K562 (cell line): ENCODE data around the gene RARG. TPM values are rescaled to one million over a fixed set of nuclear protein-coding genes. Genes with fewer than 3 reads are reported as not detected.
A peak's percentile ranks its signal among the peaks of the same experiment; 100 is the strongest.

Experiments
- CHD1 ChIP-seq: fragments of 200-600 bp; sonication (generic); IDR thresholded peaks from one replicate; pipeline ENCODE4 v1.6.1; 2012; ENCODE audit warnings: mild to moderate bottlenecking, moderate library complexity, low read length, inconsistent platforms
- EWSR1 ChIP-seq: fragments of 450-650 bp; IDR thresholded peaks from 2 replicates; pipeline ENCODE4 v1.6.1; 2018; ENCODE audit warnings: borderline replicate concordance, mild to moderate bottlenecking, low read depth, moderate library complexity; ENCODE audit not compliant: partially characterized antibody
- FOXK1 ChIP-seq: sonication (generic); formaldehyde crosslinking; IDR thresholded peaks from 2 replicates; pipeline ENCODE4 v1.8.0; 2022; ENCODE audit warnings: missing genetic modification reagents, mild to moderate bottlenecking, borderline replicate concordance
- HDAC1 ChIP-seq, 2 experiments: fragments of 450-650 bp; IDR thresholded peaks; 2 replicates each; pipeline ENCODE4 v1.6.1; 2016 to 2017; ENCODE audit warnings: inconsistent platforms in 1 of 2, mild to moderate bottlenecking in 1 of 2, moderate library complexity in 1 of 2
- HNRNPLL ChIP-seq: fragments of 200-400 bp; formaldehyde crosslinking; IDR thresholded peaks from 2 replicates; pipeline ENCODE4 v1.6.1; 2017; ENCODE audit warnings: low read length, low read depth, mild to moderate bottlenecking; ENCODE audit not compliant: poor library complexity, severe bottlenecking
- MTA3 ChIP-seq: fragments of 450-650 bp; formaldehyde crosslinking; IDR thresholded peaks from 2 replicates; pipeline ENCODE4 v1.6.1; 2017; ENCODE audit warnings: mild to moderate bottlenecking, borderline replicate concordance
- NRF1 ChIP-seq, 2 experiments: fragments of 450-650 bp; IDR thresholded peaks in 1 of 2; conservative IDR thresholded peaks in 1 of 2; 2 replicates each; pipeline ENCODE4 v1.6.1; 2014; ENCODE audit warnings: mild to moderate bottlenecking in 2 of 2
- POLR2G ChIP-seq: fragments of 200-400 bp; formaldehyde crosslinking; IDR thresholded peaks from 2 replicates; pipeline ENCODE4 v1.6.1; 2017; ENCODE audit warnings: low read depth, mild to moderate bottlenecking, antibody characterized with exemption, low read length, moderate library complexity
- ZKSCAN8 ChIP-seq: fragments of 200-800 bp; sonication (Bioruptor generic); IDR thresholded peaks from 2 replicates; pipeline ENCODE4 v1.6.1; 2016; ENCODE audit warnings: missing genetic modification characterization, missing compliant biosample characterization
- ZNF444 ChIP-seq: fragments of 250-450 bp; sonication (Bioruptor Pico); IDR thresholded peaks from 2 replicates; pipeline ENCODE4 v1.4.0; 2020; ENCODE audit warnings: mild to moderate bottlenecking, moderate library complexity
- polyA plus RNA-seq, 8 experiments: library from polyadenylated mRNA; depleted of rRNA in 4 of 8; stranded (reverse) in 5 of 8; unstranded in 3 of 8; fragments of >200 nt; fragmentation: Nextera tagmentation in 2 of 8; fragmentation: Illumina TruSeq in 1 of 8; extraction: Ambion mirVana in 2 of 8; extraction: Trizol in 1 of 8; gene quantifications; 2 replicates each; pipeline versions ENCODE4 v1.2.1 to v1.2.3, GENCODE V29; 2011 to 2014; ENCODE audit warnings: inconsistent platforms in 1 of 8, missing spikeins in 1 of 8
- total RNA-seq, 7 experiments: library from RNA; depleted of rRNA in 6 of 7; stranded (reverse); fragments of >200 nt in 6 of 7; fragmentation: Illumina TruSeq in 2 of 7; extraction: Trizol in 2 of 7; gene quantifications; 2 replicates each; pipeline versions ENCODE4 v1.2.1 to v1.2.3, GENCODE V29; 2011 to 2021; ENCODE audit warnings: low replicate concordance in 1 of 7
- TF ChIP-seq, protein P1 (sequence below): sonication (generic); formaldehyde crosslinking; IDR thresholded peaks from 2 replicates; pipeline ENCODE4 v1.8.0; 2022; ENCODE audit warnings: mild to moderate bottlenecking, missing genetic modification reagents
- TF ChIP-seq, protein P2 (sequence below): fragments of 450-650 bp; formaldehyde crosslinking; IDR thresholded peaks from 2 replicates; pipeline ENCODE4 v1.4.0; 2022; ENCODE audit warnings: mild to moderate bottlenecking, moderate library complexity
- TF ChIP-seq, protein P3 (sequence below): fragments of 450-650 bp; IDR thresholded peaks from 2 replicates; pipeline ENCODE4 v1.6.1; 2014; ENCODE audit warnings: low read depth, mild to moderate bottlenecking, moderate library complexity, borderline replicate concordance
- TF ChIP-seq, protein P4 (sequence below): fragments of 200-800 bp; sonication (Bioruptor generic); IDR thresholded peaks from 2 replicates; pipeline ENCODE4 v1.6.1; 2017; ENCODE audit warnings: missing genetic modification characterization, missing compliant biosample characterization

The RARG gene
- total and polyA plus RNA-seq, 9 of the 15 experiments (the other 6 are each of a cell fraction or from before 2014, with no cell fraction given), result 0.18 to 7.6 (median 3.8) TPM

DNA sequence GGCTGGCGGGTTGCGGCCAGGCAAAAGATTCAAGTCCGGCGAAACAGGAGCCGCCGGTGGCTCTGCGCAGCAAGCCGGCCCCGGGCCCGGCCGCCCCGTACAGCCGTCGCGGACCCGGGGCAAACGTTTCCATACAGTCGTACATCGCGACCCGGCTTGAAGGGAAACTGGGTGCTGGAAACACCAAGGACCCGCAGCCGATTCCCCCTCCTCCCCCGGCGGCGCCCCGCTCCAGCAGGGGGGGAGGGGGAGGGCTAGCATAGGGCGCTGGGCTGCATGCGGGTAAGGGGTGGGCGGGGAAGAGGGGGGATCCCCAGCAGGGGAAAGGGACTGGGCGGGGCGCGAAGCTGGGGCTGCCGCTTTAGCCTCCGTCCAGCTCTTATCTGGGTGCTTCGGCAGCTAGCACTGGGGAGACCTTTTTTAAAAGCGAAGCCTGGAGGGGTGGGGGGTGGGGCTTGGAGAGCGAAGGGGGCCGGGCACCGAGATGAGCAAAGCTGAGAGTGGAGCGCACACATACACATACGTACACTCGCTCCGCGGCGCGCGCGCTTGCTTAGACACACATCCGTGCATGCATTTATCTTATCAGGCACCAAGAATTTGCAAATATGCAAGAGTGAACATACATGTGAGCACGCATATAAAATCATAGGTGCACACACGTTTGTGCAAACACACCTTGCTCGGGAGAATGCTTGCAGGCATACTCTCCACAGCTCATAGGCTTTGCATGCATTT lies 11.9 kb downstream of the RARG start (continued):
- TF ChIP-seq, protein P1, sequence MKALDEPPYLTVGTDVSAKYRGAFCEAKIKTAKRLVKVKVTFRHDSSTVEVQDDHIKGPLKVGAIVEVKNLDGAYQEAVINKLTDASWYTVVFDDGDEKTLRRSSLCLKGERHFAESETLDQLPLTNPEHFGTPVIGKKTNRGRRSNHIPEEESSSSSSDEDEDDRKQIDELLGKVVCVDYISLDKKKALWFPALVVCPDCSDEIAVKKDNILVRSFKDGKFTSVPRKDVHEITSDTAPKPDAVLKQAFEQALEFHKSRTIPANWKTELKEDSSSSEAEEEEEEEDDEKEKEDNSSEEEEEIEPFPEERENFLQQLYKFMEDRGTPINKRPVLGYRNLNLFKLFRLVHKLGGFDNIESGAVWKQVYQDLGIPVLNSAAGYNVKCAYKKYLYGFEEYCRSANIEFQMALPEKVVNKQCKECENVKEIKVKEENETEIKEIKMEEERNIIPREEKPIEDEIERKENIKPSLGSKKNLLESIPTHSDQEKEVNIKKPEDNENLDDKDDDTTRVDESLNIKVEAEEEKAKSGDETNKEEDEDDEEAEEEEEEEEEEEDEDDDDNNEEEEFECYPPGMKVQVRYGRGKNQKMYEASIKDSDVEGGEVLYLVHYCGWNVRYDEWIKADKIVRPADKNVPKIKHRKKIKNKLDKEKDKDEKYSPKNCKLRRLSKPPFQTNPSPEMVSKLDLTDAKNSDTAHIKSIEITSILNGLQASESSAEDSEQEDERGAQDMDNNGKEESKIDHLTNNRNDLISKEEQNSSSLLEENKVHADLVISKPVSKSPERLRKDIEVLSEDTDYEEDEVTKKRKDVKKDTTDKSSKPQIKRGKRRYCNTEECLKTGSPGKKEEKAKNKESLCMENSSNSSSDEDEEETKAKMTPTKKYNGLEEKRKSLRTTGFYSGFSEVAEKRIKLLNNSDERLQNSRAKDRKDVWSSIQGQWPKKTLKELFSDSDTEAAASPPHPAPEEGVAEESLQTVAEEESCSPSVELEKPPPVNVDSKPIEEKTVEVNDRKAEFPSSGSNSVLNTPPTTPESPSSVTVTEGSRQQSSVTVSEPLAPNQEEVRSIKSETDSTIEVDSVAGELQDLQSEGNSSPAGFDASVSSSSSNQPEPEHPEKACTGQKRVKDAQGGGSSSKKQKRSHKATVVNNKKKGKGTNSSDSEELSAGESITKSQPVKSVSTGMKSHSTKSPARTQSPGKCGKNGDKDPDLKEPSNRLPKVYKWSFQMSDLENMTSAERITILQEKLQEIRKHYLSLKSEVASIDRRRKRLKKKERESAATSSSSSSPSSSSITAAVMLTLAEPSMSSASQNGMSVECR (CRISPR knock-in tag), result 0 out of 2 replicates have a peak, but pooled peaks have one; percentile 0
- TF ChIP-seq POLR2G, result 0 out of 2 replicates have a peak, but pooled peaks have one; percentile 17
- TF ChIP-seq, protein P2, sequence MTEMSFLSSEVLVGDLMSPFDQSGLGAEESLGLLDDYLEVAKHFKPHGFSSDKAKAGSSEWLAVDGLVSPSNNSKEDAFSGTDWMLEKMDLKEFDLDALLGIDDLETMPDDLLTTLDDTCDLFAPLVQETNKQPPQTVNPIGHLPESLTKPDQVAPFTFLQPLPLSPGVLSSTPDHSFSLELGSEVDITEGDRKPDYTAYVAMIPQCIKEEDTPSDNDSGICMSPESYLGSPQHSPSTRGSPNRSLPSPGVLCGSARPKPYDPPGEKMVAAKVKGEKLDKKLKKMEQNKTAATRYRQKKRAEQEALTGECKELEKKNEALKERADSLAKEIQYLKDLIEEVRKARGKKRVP, result no peak
- no peak for TF ChIP-seq FOXK1 (CRISPR knock-in tag)
- peak; percentile 88 for TF ChIP-seq ZNF444 (CRISPR knock-in tag)
- TF ChIP-seq CHD1, result peak; percentile 74
- TF ChIP-seq HNRNPLL, result peak; percentile 3
- TF ChIP-seq, protein P3, sequence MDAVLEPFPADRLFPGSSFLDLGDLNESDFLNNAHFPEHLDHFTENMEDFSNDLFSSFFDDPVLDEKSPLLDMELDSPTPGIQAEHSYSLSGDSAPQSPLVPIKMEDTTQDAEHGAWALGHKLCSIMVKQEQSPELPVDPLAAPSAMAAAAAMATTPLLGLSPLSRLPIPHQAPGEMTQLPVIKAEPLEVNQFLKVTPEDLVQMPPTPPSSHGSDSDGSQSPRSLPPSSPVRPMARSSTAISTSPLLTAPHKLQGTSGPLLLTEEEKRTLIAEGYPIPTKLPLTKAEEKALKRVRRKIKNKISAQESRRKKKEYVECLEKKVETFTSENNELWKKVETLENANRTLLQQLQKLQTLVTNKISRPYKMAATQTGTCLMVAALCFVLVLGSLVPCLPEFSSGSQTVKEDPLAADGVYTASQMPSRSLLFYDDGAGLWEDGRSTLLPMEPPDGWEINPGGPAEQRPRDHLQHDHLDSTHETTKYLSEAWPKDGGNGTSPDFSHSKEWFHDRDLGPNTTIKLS, result no peak
- 0 out of 2 replicates have a peak, but pooled peaks have one; percentile 15 for TF ChIP-seq MTA3
- TF ChIP-seq, protein P4, sequence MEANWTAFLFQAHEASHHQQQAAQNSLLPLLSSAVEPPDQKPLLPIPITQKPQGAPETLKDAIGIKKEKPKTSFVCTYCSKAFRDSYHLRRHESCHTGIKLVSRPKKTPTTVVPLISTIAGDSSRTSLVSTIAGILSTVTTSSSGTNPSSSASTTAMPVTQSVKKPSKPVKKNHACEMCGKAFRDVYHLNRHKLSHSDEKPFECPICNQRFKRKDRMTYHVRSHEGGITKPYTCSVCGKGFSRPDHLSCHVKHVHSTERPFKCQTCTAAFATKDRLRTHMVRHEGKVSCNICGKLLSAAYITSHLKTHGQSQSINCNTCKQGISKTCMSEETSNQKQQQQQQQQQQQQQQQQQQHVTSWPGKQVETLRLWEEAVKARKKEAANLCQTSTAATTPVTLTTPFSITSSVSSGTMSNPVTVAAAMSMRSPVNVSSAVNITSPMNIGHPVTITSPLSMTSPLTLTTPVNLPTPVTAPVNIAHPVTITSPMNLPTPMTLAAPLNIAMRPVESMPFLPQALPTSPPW (CRISPR knock-in tag), result peak; percentile 61
- peak in 1 of 2 experiments; percentile 73; a peak in 1 of 4 replicates for TF ChIP-seq HDAC1 (IDR thresholded peaks at IDR 0.05)
- no peak for TF ChIP-seq EWSR1
- TF ChIP-seq ZKSCAN8 (CRISPR knock-in tag), result no peak
- peak in 1 of 2 experiments; percentile 29; a peak in 1 of 4 replicates for TF ChIP-seq NRF1 (conservative IDR thresholded peaks at IDR 0.05 in 1 of 2, IDR thresholded peaks at IDR 0.05 in 1 of 2)
